Measurements from ENCODE around the gene CCDC71L. TPM values are rescaled to one million over a fixed set of nuclear protein-coding genes. Genes with fewer than 3 reads are reported as not detected.

CCDC71L gene
- total RNA-seq, 2 experiments from 2014 or later = 18.2 to 20.9 TPM

DNA sequence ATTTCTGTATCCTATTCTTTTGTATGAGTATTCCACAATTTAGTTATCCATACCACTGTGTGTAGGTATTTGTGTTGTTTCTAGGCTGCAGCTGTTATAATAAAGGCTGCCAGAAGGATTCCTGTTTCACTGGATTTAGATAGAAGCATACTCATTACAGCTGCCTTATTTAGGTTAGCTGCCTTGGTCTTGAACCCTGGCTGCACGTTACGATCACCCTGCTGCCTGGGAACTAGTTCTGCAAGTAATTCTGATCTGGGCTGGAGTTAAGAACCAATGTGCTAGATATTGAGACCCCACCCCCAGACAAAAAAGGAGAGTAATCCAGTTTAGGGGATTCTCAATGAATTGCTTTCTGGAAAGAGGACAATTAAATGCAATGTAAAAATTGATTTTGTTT is 43.1 kb downstream of the CCDC71L start:
- ATAC-seq = no peak
- H3K27me3 Mint-ChIP-seq = no peaks in the 10 kb centered on the region
- H3K36me3 Mint-ChIP-seq (ENCODE audit: low read depth) = no peaks in the 10 kb centered on the region

GRCh38 chr7:106616708-106617051 is 44.3 kb downstream of the CCDC71L start:
- DNase-seq (no peak), ATAC-seq (no peak)
- intact Hi-C loops (cut with micrococcal nuclease) = no loop called here
- Mint-ChIP-seq H3K27ac (no peak overlapping the region), H3K4me3 (no peak overlapping the region), H3K4me1 (ENCODE audit: low read depth) (no peaks in the 10 kb centered on the region), H3K9me3 (peaks cover 8% of the 10 kb centered on the region), H3K27me3 (no peaks in the 10 kb centered on the region), H3K36me3 (ENCODE audit: low read depth) (no peaks in the 10 kb centered on the region)
- ChIA-PET POLR2A (no interaction called here), CTCF (no interaction called here)
- TF ChIP-seq CTCF (IDR thresholded peaks at IDR 0.05) = no peak

More for the DNA sequence above, 43.1 kb downstream of the CCDC71L start:
- POLR2A ChIA-PET = no interaction called here
- H3K4me3 Mint-ChIP-seq = no peak overlapping the region
- DNase-seq = no peak
- no peaks in the 10 kb centered on the region for H3K4me1 Mint-ChIP-seq (ENCODE audit: low read depth)
- CTCF ChIA-PET = interaction anchor here (1.1 kb wide), 1 partner anchor 75 kb away, joined by 3 read pairs; no protein-coding TSS in a partner anchor
- no peak overlapping the region for H3K27ac Mint-ChIP-seq
- intact Hi-C loops (cut with micrococcal nuclease) = no loop called here
- peaks cover under 1% of the 10 kb centered on the region for H3K9me3 Mint-ChIP-seq
- TF ChIP-seq CTCF (IDR thresholded peaks at IDR 0.05) = no peak

- POLR2A ChIA-PET = no interaction called here
- CTCF ChIA-PET = no interaction called here
- Mint-ChIP-seq H3K27me3 (no peaks in the 10 kb centered on the region), H3K4me1 (ENCODE audit: low read depth) (no peaks in the 10 kb centered on the region), H3K4me3 (no peak overlapping the region), H3K9me3 (peaks cover 8% of the 10 kb centered on the region), H3K36me3 (ENCODE audit: low read depth) (no peaks in the 10 kb centered on the region), H3K27ac (no peak overlapping the region)
- ATAC-seq = no peak
- no peak for TF ChIP-seq CTCF (IDR thresholded peaks at IDR 0.05)
- DNase-seq = no peak
- intact Hi-C loops (cut with micrococcal nuclease) = no loop called here
Measured at GRCh38 chr7:106615808-106616707, 44.9 kb downstream of the CCDC71L start.

- no peaks in the 10 kb centered on the region for H3K36me3 Mint-ChIP-seq (ENCODE audit: low read depth)
- ChIA-PET POLR2A (no interaction called here), CTCF (no interaction called here)
- H3K27me3 Mint-ChIP-seq = peaks cover 2% of the 10 kb centered on the region
- H3K9me3 Mint-ChIP-seq = peaks cover 8% of the 10 kb centered on the region
- no peak for TF ChIP-seq CTCF (IDR thresholded peaks at IDR 0.05)
- H3K4me3 Mint-ChIP-seq = no peak overlapping the region
- H3K4me1 Mint-ChIP-seq (ENCODE audit: low read depth) = no peaks in the 10 kb centered on the region
- DNase-seq (no peak), ATAC-seq (no peak)
- H3K27ac Mint-ChIP-seq = no peak overlapping the region
- intact Hi-C loops (cut with micrococcal nuclease) = no loop called here
Measured at GRCh38 chr7:106614751-106615150, 46.2 kb downstream of the CCDC71L start.

GRCh38 chr7:106613848-106614560 is 47.0 kb downstream of the CCDC71L start:
- Mint-ChIP-seq H3K4me3 (no peak overlapping the region), H3K4me1 (ENCODE audit: low read depth) (no peaks in the 10 kb centered on the region), H3K9me3 (peaks cover 8% of the 10 kb centered on the region), H3K27me3 (peaks cover 2% of the 10 kb centered on the region), H3K36me3 (ENCODE audit: low read depth) (no peaks in the 10 kb centered on the region), H3K27ac (no peak overlapping the region)
- ChIA-PET CTCF (no interaction called here), POLR2A (no interaction called here)
- DNase-seq (no peak), ATAC-seq (no peak)
- TF ChIP-seq CTCF (IDR thresholded peaks at IDR 0.05) = no peak
- intact Hi-C loops (cut with micrococcal nuclease) = no loop called here
